ENCODE data around the gene TMEM164.

The TMEM164 gene

DNA sequence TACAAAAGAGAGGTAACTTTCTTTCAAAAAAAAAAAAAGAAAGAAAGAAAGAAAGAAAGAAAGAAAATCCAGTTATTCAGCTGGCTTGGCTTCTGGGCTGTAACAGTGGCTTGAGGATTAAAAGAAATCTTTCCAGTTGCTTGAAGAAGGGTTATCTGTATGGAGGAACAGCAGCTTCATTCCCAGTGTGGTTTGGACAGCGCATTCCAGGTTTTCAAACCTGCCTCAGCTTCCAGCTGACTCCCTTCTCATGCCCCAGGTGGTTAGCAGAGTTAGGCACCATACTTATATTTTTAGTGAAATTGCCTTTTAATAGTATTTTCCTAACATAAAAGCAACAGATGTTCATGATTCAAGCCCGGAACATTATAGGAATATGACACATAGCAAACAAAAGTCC is 48.6 kb downstream of the TMEM164 start:
- H3K27ac Mint-ChIP-seq, result no peak overlapping the region
- H3K27me3 Mint-ChIP-seq (ENCODE audit: low read depth, poor library complexity), result no peaks in the 10 kb centered on the region
- H3K4me1 Mint-ChIP-seq, result peaks cover 27% of the 10 kb centered on the region
- no peaks in the 10 kb centered on the region for H3K9me3 Mint-ChIP-seq
- H3K36me3 Mint-ChIP-seq (ENCODE audit: low read depth), result peaks cover 31% of the 10 kb centered on the region
- no peak overlapping the region for H3K4me3 Mint-ChIP-seq
- TF ChIP-seq, protein P1, sequence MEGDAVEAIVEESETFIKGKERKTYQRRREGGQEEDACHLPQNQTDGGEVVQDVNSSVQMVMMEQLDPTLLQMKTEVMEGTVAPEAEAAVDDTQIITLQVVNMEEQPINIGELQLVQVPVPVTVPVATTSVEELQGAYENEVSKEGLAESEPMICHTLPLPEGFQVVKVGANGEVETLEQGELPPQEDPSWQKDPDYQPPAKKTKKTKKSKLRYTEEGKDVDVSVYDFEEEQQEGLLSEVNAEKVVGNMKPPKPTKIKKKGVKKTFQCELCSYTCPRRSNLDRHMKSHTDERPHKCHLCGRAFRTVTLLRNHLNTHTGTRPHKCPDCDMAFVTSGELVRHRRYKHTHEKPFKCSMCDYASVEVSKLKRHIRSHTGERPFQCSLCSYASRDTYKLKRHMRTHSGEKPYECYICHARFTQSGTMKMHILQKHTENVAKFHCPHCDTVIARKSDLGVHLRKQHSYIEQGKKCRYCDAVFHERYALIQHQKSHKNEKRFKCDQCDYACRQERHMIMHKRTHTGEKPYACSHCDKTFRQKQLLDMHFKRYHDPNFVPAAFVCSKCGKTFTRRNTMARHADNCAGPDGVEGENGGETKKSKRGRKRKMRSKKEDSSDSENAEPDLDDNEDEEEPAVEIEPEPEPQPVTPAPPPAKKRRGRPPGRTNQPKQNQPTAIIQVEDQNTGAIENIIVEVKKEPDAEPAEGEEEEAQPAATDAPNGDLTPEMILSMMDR (IDR thresholded peaks at IDR 0.05), result no peak
- DNase-seq, result no peak

DNA sequence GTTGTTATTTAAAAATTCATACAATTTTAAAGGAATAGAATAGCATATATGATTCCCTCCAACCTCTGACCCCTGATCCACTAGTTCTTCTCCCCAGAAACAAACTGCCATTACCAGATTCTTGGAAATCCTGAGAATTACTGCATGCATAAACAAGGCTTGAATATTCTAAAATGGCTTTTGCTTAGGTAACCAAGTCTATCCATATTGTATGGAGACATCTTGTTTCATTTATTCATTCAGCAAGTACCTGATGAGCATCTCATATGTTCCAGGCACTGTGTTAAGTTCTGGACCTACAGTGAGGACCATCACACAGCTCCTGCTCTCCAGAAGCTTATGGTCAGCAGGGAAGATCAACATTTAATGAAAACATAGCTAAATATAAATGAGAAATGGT is 49.4 kb downstream of the TMEM164 start:
- peaks cover 31% of the 10 kb centered on the region for H3K36me3 Mint-ChIP-seq (ENCODE audit: low read depth)
- no peak overlapping the region for H3K4me3 Mint-ChIP-seq
- DNase-seq, result no peak
- no peaks in the 10 kb centered on the region for H3K9me3 Mint-ChIP-seq
- H3K27ac Mint-ChIP-seq, result no peak overlapping the region
- no peaks in the 10 kb centered on the region for H3K27me3 Mint-ChIP-seq (ENCODE audit: low read depth, poor library complexity)
- H3K4me1 Mint-ChIP-seq, result peaks cover 27% of the 10 kb centered on the region
- TF ChIP-seq, protein P1 (IDR thresholded peaks at IDR 0.05), result no peak

DNA sequence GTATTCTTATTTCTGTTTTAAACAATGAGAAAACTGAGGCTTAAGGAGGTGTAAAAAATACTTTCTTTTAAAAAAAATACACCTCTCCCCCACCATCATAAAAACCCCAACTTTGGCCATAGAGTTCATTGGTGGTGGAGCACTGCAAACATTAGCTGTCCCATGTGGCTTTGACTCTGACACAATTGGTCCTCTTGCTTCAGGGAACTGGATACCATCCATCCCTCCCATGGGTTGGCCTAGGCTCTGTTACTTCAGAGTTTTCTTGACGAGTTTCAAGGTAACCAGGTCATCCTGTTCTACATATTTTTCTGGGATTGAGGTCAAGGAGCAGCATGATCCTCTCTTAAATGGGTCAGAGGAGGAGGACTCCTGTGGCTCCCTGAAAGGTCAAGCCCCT is 50.5 kb downstream of the TMEM164 start:
- H3K4me1 Mint-ChIP-seq, result peaks cover 21% of the 10 kb centered on the region
- H3K36me3 Mint-ChIP-seq (ENCODE audit: low read depth), result peaks cover 31% of the 10 kb centered on the region
- no peaks in the 10 kb centered on the region for H3K9me3 Mint-ChIP-seq
- no peak overlapping the region for H3K27ac Mint-ChIP-seq
- H3K4me3 Mint-ChIP-seq, result no peak overlapping the region
- TF ChIP-seq, protein P1 (IDR thresholded peaks at IDR 0.05), result no peak
- no peak for DNase-seq
- no peaks in the 10 kb centered on the region for H3K27me3 Mint-ChIP-seq (ENCODE audit: low read depth, poor library complexity)

DNA sequence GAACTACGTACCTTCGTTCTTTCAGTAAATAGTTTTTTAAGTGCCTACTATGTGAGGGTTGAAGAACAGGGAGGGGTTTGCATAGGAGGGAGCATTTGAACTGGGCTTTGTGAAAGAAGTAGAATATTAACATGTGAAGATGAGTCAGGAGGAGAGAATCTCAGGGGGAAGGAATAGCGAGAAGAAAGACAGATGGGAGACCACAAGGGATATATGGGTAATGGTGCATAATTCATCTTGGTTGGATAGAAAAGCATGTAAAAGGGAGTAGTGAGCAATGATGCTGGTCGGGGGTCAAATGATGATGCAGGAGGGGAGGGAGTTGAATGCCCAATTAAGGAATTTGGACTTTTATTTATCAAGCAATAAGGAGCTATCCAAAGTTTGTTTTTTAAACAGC is 52.7 kb downstream of the TMEM164 start:
- H3K4me1 Mint-ChIP-seq, result peaks cover 5% of the 10 kb centered on the region

DNA sequence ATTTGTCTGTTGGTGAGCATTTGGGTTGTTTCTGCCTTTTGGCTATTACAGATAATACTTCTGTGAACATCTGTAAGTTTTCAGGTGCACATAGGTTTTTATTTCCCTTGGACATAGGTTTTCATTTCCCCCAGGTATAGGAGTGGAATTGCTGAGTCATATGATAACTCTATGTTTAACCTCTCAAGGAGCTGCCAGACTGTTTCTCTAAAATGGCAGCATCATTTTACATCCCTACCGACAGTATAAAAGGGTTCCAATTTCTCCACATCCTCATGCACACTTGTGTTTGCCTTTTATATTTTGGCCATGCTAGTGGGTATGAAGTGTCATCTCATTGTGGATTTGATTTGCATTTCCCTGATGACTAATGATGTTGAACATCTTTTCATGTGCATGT is 53.5 kb downstream of the TMEM164 start:
- TF ChIP-seq, protein P1 (IDR thresholded peaks at IDR 0.05), result no peak
- Mint-ChIP-seq H3K4me1 (no peaks in the 10 kb centered on the region), H3K27me3 (ENCODE audit: low read depth, poor library complexity) (no peaks in the 10 kb centered on the region), H3K4me3 (no peak overlapping the region), H3K27ac (no peak overlapping the region), H3K9me3 (peaks cover 3% of the 10 kb centered on the region), H3K36me3 (ENCODE audit: low read depth) (peaks cover 44% of the 10 kb centered on the region)
- no peak for DNase-seq

More for the DNA sequence above, 52.7 kb downstream of the TMEM164 start:
- Mint-ChIP-seq H3K27me3 (ENCODE audit: low read depth, poor library complexity) (no peaks in the 10 kb centered on the region), H3K27ac (no peak overlapping the region), H3K9me3 (no peaks in the 10 kb centered on the region), H3K4me3 (no peak overlapping the region), H3K36me3 (ENCODE audit: low read depth) (peaks cover 36% of the 10 kb centered on the region)
- DNase-seq, result no peak
- TF ChIP-seq, protein P1 (IDR thresholded peaks at IDR 0.05), result no peak

DNA sequence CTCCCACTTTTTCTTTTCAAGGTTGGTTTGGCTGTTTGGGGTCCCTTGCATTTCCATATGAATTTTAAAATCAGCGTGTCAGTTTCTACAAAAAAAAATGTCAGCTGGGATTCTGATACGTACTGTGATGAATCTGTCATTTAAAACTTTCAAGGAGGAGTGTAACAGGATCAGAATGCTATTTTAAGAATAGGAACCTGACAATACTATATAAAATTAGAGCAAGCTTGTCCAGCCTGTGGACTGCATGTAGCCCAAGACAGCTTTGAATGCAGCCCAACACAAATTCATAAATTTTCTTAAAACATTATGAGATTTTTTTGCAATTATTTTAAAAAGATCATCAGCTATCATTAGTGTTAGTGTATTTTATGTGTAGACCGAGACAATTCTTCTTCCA is 56.5 kb downstream of the TMEM164 start:
- TF ChIP-seq, protein P1 (IDR thresholded peaks at IDR 0.05), result no peak
- DNase-seq, result no peak
- H3K27ac Mint-ChIP-seq, result no peak overlapping the region
- no peaks in the 10 kb centered on the region for H3K4me1 Mint-ChIP-seq
- H3K4me3 Mint-ChIP-seq, result no peak overlapping the region
- peaks cover 4% of the 10 kb centered on the region for H3K9me3 Mint-ChIP-seq
- peaks cover 27% of the 10 kb centered on the region for H3K36me3 Mint-ChIP-seq (ENCODE audit: low read depth)
- H3K27me3 Mint-ChIP-seq (ENCODE audit: low read depth, poor library complexity), result no peaks in the 10 kb centered on the region

Measured in nephron progenitor cell (in vitro differentiated cells).